Natural killer cell (primary cell): Measurements from ENCODE around the gene ATP8B1. TPM values are rescaled to one million over a fixed set of nuclear protein-coding genes. Genes with fewer than 3 reads are reported as not detected.

Source experiments
- ATAC-seq, 3 donors: fragments of 150-1000 bp in 2 of 3; fragments of 200-7000 bp in 1 of 3; cut with Tn5 transposase; 1 replicate in 1 of 3; 2 replicates in 2 of 3; pipeline ENCODE4 v1.10.0; 2021; ENCODE audit warnings: mild to moderate bottlenecking in 2 of 3, moderate library complexity in 2 of 3
- DNase-seq, 2 donors: peaks; one replicate each; pipeline versions ENCODE4 v3.0.0 to v3.0.0-alpha.2; 2013 to 2021; ENCODE audit warnings: mixed read lengths in 1 of 2
- H3K27ac ChIP-seq: one replicate; pipeline ENCODE4 v1.5.1; 2013; ENCODE audit warnings: mild to moderate bottlenecking, low read length
- H3K27me3 ChIP-seq: one replicate; pipeline ENCODE4 v1.6.1; 2013; ENCODE audit warnings: low read length; ENCODE audit not compliant: control insufficient read depth, insufficient read depth
- H3K36me3 ChIP-seq: one replicate; pipeline ENCODE4 v1.6.1; 2013; ENCODE audit warnings: low read length; ENCODE audit not compliant: control insufficient read depth, insufficient read depth
- H3K4me1 ChIP-seq: one replicate; pipeline ENCODE4 v1.6.1; 2013; ENCODE audit warnings: low read length; ENCODE audit not compliant: control insufficient read depth, insufficient read depth
- H3K4me3 ChIP-seq: one replicate; pipeline ENCODE4 v1.5.1; 2013; ENCODE audit warnings: low read length
- H3K9me3 ChIP-seq: one replicate; pipeline ENCODE4 v1.6.1; 2013; ENCODE audit warnings: low read length; ENCODE audit not compliant: control insufficient read depth, insufficient read depth
- H3K27ac Mint-ChIP-seq, 2 donors: one replicate each; pipeline ENCODE4 v1.8.0; 2022; ENCODE audit warnings: mild to moderate bottlenecking in 2 of 2, mixed read lengths in 2 of 2, moderate library complexity in 1 of 2
- H3K27me3 Mint-ChIP-seq, 2 donors: one replicate each; pipeline ENCODE4 v1.8.0; 2022; ENCODE audit warnings: low read depth in 2 of 2, mixed read lengths in 2 of 2
- H3K36me3 Mint-ChIP-seq: one replicate; pipeline ENCODE4 v1.8.0; 2022; ENCODE audit warnings: mixed read lengths
- H3K4me1 Mint-ChIP-seq, 2 donors: one replicate each; pipeline ENCODE4 v1.8.0; 2022; ENCODE audit warnings: mixed read lengths in 2 of 2
- H3K4me3 Mint-ChIP-seq: one replicate; pipeline ENCODE4 v1.8.0; 2022; ENCODE audit warnings: mild to moderate bottlenecking, moderate library complexity, mixed read lengths
- H3K9me3 Mint-ChIP-seq, 2 donors: one replicate each; pipeline ENCODE4 v1.8.0; 2022; ENCODE audit warnings: mixed read lengths in 2 of 2
- WGBS: methylation state at CpG from one replicate; pipeline ENCODE4 v1.1.7; 2013; ENCODE audit warnings: missing lambda C conversion rate; ENCODE audit not compliant: insufficient coverage; 5-methylcytosine and 5-hydroxymethylcytosine counted together
- intact Hi-C: fragments of 100-400 bp; cut with micrococcal nuclease; formaldehyde crosslinking; loops from one replicate; pipeline ENCODE4 v1.14.2; 2022
- total RNA-seq, 4 donors: library from RNA; stranded (reverse); fragments of 120-200 nt in 1 of 4; gene quantifications; one replicate each; pipeline versions ENCODE4 v1.2.3 to v1.2.4, GENCODE V29; 2013 to 2022
- TF ChIP-seq, protein P1 (sequence below): fragments of 200-600 bp; IDR thresholded peaks from one replicate; pipeline ENCODE4 v1.8.0; 2022; ENCODE audit warnings: antibody characterized with exemption

The ATP8B1 gene
- total RNA-seq, 3 donors from 2014 or later (not counting 1 experiment from before 2014, with no cell fraction given) = not detected

- DNase-seq = no peak
- intact Hi-C loops = no loop called here
These were observed 162.4 kb downstream of the ATP8B1 start for GRCh38 chr18:57640749-57641148.

GRCh38 chr18:57640236-57640635 lies 162.9 kb downstream of the ATP8B1 start:
- Histone ChIP-seq H3K4me1 (no peaks in the 10 kb centered on the region), H3K4me3 (no peak overlapping the region), H3K27me3 (no peaks in the 10 kb centered on the region), H3K36me3 (peaks cover 9% of the 10 kb centered on the region), H3K9me3 (no peaks in the 10 kb centered on the region), H3K27ac (no peak overlapping the region)
- intact Hi-C loops = no loop called here
- ATAC-seq (no peak), DNase-seq (no peak)
- Mint-ChIP-seq H3K27ac (peak overlapping the region; percentile 54 to 64), H3K36me3 (no peaks in the 10 kb centered on the region), H3K4me3 (no peak overlapping the region), H3K9me3 (no peaks in the 10 kb centered on the region), H3K27me3 (no peaks in the 10 kb centered on the region), H3K4me1 (peaks cover 16 to 22% of the 10 kb centered on the region in 2 donors)
- TF ChIP-seq, protein P1, sequence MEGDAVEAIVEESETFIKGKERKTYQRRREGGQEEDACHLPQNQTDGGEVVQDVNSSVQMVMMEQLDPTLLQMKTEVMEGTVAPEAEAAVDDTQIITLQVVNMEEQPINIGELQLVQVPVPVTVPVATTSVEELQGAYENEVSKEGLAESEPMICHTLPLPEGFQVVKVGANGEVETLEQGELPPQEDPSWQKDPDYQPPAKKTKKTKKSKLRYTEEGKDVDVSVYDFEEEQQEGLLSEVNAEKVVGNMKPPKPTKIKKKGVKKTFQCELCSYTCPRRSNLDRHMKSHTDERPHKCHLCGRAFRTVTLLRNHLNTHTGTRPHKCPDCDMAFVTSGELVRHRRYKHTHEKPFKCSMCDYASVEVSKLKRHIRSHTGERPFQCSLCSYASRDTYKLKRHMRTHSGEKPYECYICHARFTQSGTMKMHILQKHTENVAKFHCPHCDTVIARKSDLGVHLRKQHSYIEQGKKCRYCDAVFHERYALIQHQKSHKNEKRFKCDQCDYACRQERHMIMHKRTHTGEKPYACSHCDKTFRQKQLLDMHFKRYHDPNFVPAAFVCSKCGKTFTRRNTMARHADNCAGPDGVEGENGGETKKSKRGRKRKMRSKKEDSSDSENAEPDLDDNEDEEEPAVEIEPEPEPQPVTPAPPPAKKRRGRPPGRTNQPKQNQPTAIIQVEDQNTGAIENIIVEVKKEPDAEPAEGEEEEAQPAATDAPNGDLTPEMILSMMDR = no peak
- 79% methylated on average over 2 of the region's 3 CpGs for WGBS

More at GRCh38 chr18:57640749-57641148, 162.4 kb downstream of the ATP8B1 start:
- Histone ChIP-seq H3K4me1 (no peaks in the 10 kb centered on the region), H3K36me3 (peaks cover 9% of the 10 kb centered on the region), H3K27ac (no peak overlapping the region), H3K4me3 (no peak overlapping the region), H3K9me3 (no peaks in the 10 kb centered on the region), H3K27me3 (no peaks in the 10 kb centered on the region)
- TF ChIP-seq, protein P1 = no peak
- H3K27ac Mint-ChIP-seq = peak overlapping the region; percentile 54 to 64
- H3K36me3 Mint-ChIP-seq = no peaks in the 10 kb centered on the region
- no peaks in the 10 kb centered on the region for H3K27me3 Mint-ChIP-seq
- no peak overlapping the region for H3K4me3 Mint-ChIP-seq
- ATAC-seq = no peak
- H3K4me1 Mint-ChIP-seq = peaks cover 17 to 22% of the 10 kb centered on the region in 2 donors
- WGBS = no CpG with 5 or more reads among the region's 2 CpGs
- H3K9me3 Mint-ChIP-seq = no peaks in the 10 kb centered on the region

- Mint-ChIP-seq H3K4me3 (no peak overlapping the region), H3K36me3 (no peaks in the 10 kb centered on the region), H3K4me1 (peaks cover 9 to 21% of the 10 kb centered on the region in 2 donors), H3K9me3 (no peaks in the 10 kb centered on the region), H3K27me3 (no peaks in the 10 kb centered on the region), H3K27ac (no peak overlapping the region)
- 100% methylated on average over 3 of the region's 4 CpGs for WGBS
- DNase-seq = no peak
- intact Hi-C loops = no loop called here
- Histone ChIP-seq H3K27ac (no peak overlapping the region), H3K4me1 (peaks cover 10% of the 10 kb centered on the region), H3K4me3 (no peak overlapping the region), H3K9me3 (no peaks in the 10 kb centered on the region), H3K36me3 (peaks cover 2% of the 10 kb centered on the region), H3K27me3 (no peaks in the 10 kb centered on the region)
- TF ChIP-seq, protein P1 = no peak
- no peak for ATAC-seq
These were observed 167.9 kb downstream of the ATP8B1 start for GRCh38 chr18:57635003-57635822.
